Stimulated activated CD8-positive, alpha-beta memory T cell treated with anti-CD3 and anti-CD28 coated beads, Interleukin-4, amount 100 ng/mL, for 48 hours (primary cell): ENCODE data around the gene LRP6.
A peak's percentile ranks its signal among the peaks of the same experiment; 100 is the strongest.
"Not testable (repeated sequence)": the region's sequence is repeated elsewhere in the genome, so short reads cannot be mapped to it uniquely, and the experiment has no call there.

Source experiments
- DNase-seq: peaks from one replicate; pipeline ENCODE4 v3.0.0-alpha.2; 2020

LRP6 gene

GRCh38 chr12:12171991-12172511 lies 94.8 kb downstream of the LRP6 start:
- DNase-seq, result peak; percentile 43

GRCh38 chr12:12167847-12168246 lies 99.0 kb downstream of the LRP6 start:
- DNase-seq, result no peak

GRCh38 chr12:12166751-12167150 lies 100.1 kb downstream of the LRP6 start:
- no peak for DNase-seq

- no peak for DNase-seq
Observed at GRCh38 chr12:12159988-12160387, 106.9 kb downstream of the LRP6 start.

- DNase-seq, result no peak
Observed at GRCh38 chr12:12158858-12159257, 108.0 kb downstream of the LRP6 start.

GRCh38 chr12:12157424-12157823 lies 109.4 kb downstream of the LRP6 start:
- no peak for DNase-seq

GRCh38 chr12:12156828-12157227 lies 110.0 kb downstream of the LRP6 start:
- DNase-seq, result no peak

GRCh38 chr12:12156116-12156515 lies 110.7 kb downstream of the LRP6 start:
- DNase-seq, result no peak

- DNase-seq, result no peak
Observed at GRCh38 chr12:12153596-12153995, 113.2 kb downstream of the LRP6 start.

GRCh38 chr12:12147111-12147510 lies 119.7 kb downstream of the LRP6 start:
- no peak for DNase-seq

- DNase-seq, result not testable (repeated sequence)
Observed at GRCh38 chr12:12144531-12144930, 122.3 kb downstream of the LRP6 start.

GRCh38 chr12:12141000-12141399 lies 125.8 kb downstream of the LRP6 start:
- no peak for DNase-seq

GRCh38 chr12:12138203-12139154 lies 128.4 kb downstream of the LRP6 start:
- no peak for DNase-seq

- no peak for DNase-seq
Observed at GRCh38 chr12:12133785-12134184, 133.1 kb downstream of the LRP6 start.

- no peak for DNase-seq
Observed at GRCh38 chr12:12133259-12133658, 133.6 kb downstream of the LRP6 start.

- no peak for DNase-seq
Observed at GRCh38 chr12:12128670-12129069, 138.2 kb downstream of the LRP6 start.

GRCh38 chr12:12127304-12127703 lies 139.5 kb downstream of the LRP6 start:
- no peak for DNase-seq

- no peak for DNase-seq
Observed at GRCh38 chr12:12126551-12126950, 140.3 kb downstream of the LRP6 start.

GRCh38 chr12:12123036-12123604 lies 143.7 kb downstream of the LRP6 start:
- no peak for DNase-seq

- no peak for DNase-seq
Observed at GRCh38 chr12:12121061-12121460, 145.8 kb downstream of the LRP6 start.

- no peak for DNase-seq
Observed at GRCh38 chr12:12116677-12117076, 150.2 kb downstream of the LRP6 start.

- DNase-seq, result no peak
Observed at GRCh38 chr12:12115514-12115913, 151.3 kb downstream of the LRP6 start.

GRCh38 chr12:12110923-12111555 lies 155.8 kb downstream of the LRP6 start:
- DNase-seq, result peak; percentile 50
